ENCODE data around the gene TMC1.

TMC1 gene

GRCh38 chr9:72871685-72872084, 350.3 kb downstream of the TMC1 start:
- no peak for DNase-seq (ENCODE audit: low read depth in 2 of 2)

GRCh38 chr9:72872718-72873117, 351.3 kb downstream of the TMC1 start:
- DNase-seq (ENCODE audit: low read depth in 2 of 2), result no peak

- no peak for DNase-seq (ENCODE audit: low read depth in 2 of 2)
Observed at GRCh38 chr9:72873456-72873855, 352.0 kb downstream of the TMC1 start.

- DNase-seq (ENCODE audit: low read depth in 2 of 2), result no peak
Observed at GRCh38 chr9:72874344-72874743, 352.9 kb downstream of the TMC1 start.

DNA sequence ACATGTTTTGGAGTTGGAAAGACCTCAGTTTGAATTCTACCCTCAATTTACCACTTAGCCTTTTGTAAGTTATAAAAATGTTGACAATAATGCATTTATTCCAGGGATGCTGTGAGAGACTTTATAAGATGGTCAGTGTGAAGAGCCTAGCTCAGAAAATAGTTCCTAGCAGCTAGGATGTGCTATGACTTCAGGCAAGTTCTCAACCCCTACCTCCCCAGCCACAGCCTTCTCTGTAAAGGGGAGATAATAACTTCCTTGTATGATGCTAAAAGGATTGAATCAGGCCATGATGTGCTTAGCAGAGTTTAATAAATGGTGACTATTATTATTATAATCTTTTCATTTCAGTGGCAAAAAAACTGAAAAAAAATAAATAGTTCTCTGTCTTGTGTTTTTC, 353.8 kb downstream of the TMC1 start:
- DNase-seq (ENCODE audit: low read depth in 2 of 2), result no peak

- DNase-seq (ENCODE audit: low read depth in 2 of 2), result no peak
Observed at GRCh38 chr9:72880821-72881220, 359.4 kb downstream of the TMC1 start.

DNA sequence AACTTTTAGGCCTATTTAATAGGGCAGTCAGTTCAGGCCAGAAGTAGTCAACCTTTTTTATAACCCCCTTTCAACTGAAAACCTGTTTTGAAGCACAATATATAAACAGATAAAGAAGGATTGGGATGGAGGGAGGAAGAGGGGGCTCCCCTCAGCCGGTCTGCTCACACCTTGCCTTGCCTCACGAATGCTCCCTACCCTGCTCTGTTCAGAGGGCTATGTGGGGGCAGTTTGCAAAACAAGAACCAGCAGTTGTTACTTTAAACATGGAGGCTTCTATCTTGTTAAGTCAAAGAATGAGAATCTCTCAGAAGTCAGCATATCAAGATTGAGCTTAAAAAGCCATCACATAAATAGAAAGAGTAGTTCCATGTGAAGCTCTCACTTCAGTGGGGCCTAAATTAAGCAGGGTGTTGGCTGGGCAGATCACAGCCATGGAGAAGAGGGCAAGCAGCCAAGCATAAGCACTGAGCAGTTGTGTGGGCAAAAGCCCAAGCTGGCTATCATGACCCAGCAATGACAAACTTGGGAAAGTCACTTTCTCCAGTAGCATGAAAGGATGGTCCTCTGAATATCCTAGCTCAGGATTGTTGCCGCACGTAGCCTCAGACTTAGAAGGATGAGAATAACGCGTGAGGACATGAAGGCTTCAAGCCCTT, 360.8 kb downstream of the TMC1 start:
- no peak for DNase-seq (ENCODE audit: low read depth in 2 of 2)

DNA sequence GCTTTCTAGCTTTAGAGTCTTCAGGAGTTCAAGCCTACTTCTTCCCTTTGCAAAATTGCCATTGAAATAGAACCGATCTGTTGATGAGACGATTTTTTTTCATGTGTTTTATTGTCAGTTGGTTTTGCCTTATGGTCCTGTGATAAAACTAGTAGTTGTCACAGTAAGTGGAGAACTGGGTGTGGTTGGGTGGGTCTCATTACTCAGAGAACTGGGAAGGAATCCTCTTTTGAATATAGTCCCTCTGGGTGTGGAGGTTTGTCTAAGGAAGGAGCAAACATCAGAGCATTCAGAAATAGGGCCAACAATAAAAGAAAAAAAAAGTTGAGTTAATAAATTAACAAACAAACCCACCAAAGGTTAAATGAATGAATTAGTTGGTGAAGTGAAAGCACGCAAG, 362.5 kb downstream of the TMC1 start:
- no peak for DNase-seq (ENCODE audit: low read depth in 2 of 2)

DNA sequence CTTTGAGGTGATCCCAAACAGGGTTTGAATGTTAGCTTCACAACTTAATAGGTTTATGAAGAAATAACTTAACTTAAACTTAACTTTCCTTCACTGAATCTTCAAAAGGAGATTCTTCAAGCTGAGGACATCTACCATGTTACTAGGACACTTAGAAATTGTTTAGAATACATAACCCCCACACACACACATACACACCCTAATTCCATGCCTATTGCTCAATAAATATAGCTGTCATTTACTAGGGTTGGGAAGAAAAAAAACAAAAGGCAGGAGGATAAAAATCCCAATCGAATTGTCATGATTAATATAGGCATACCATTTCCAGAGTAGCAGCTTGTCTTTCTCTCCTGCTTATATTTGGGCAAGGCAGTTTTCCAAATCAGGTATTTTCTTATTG, 363.1 kb downstream of the TMC1 start:
- no peak for DNase-seq (ENCODE audit: low read depth in 2 of 2)
